LNCaP clone FGC (cell line): ENCODE data around the gene TALDO1.

Source experiments
- DNase-seq: peaks from one replicate; pipeline ENCODE4 v3.0.0-alpha.2; 2011; ENCODE audit warnings: low read depth
- H3K4me3 ChIP-seq: 2 replicates; pipeline ENCODE4 v1.5.1; 2011; ENCODE audit warnings: mild to moderate bottlenecking, low read depth, low read length, control low read depth
- TF ChIP-seq, protein P1 (sequence below): IDR thresholded peaks from 2 replicates; pipeline ENCODE4 v1.5.1; 2012; ENCODE audit warnings: mild to moderate bottlenecking; ENCODE audit not compliant: control insufficient read depth, insufficient read depth; ENCODE audit errors: extremely low read depth

The TALDO1 gene

DNA sequence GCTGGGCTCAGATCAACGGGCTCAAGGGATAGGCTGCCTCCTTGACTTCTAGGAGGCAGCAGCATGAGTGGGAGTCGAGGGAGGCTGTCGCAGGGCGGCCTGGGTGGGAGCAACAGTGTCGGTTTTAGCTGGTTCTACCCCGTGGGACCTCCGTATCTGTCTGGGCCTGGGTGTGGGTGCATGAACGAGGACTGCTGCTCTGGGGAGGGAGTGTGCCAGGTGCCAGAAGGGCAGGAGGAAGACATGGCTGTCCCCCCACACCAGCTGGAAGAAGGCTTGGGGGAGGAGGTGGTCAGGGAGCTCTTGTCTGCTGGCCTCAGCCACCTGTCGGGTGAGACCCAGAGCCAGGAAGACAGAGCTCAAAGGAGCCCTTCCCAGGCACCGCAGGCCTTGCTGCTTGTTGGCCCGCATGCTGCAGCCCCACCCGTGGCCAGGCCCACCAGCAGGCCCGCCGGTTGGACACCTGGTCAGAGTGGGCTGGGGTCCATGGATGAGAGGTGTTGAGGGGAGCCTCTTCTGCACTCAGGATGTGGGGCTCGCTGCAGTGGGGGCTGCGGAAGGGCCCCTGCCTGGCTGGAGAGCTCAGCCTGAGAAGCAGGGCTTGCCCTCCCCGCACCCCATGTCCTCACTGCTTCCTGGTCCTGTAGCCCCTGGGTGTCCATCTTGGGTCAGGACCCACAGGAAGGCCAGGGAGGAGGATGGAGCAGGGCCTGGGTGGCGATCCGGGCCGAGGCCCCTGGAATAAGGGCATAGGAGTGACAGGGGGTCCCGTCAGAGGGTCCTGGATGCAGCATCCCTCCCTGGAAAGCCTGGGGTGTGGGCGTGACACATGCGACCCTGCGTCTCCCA lies 39.2 kb downstream of the TALDO1 start:
- no peak overlapping the region for H3K4me3 ChIP-seq
- DNase-seq = no peak
- TF ChIP-seq, protein P1, sequence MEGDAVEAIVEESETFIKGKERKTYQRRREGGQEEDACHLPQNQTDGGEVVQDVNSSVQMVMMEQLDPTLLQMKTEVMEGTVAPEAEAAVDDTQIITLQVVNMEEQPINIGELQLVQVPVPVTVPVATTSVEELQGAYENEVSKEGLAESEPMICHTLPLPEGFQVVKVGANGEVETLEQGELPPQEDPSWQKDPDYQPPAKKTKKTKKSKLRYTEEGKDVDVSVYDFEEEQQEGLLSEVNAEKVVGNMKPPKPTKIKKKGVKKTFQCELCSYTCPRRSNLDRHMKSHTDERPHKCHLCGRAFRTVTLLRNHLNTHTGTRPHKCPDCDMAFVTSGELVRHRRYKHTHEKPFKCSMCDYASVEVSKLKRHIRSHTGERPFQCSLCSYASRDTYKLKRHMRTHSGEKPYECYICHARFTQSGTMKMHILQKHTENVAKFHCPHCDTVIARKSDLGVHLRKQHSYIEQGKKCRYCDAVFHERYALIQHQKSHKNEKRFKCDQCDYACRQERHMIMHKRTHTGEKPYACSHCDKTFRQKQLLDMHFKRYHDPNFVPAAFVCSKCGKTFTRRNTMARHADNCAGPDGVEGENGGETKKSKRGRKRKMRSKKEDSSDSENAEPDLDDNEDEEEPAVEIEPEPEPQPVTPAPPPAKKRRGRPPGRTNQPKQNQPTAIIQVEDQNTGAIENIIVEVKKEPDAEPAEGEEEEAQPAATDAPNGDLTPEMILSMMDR = no peak

DNA sequence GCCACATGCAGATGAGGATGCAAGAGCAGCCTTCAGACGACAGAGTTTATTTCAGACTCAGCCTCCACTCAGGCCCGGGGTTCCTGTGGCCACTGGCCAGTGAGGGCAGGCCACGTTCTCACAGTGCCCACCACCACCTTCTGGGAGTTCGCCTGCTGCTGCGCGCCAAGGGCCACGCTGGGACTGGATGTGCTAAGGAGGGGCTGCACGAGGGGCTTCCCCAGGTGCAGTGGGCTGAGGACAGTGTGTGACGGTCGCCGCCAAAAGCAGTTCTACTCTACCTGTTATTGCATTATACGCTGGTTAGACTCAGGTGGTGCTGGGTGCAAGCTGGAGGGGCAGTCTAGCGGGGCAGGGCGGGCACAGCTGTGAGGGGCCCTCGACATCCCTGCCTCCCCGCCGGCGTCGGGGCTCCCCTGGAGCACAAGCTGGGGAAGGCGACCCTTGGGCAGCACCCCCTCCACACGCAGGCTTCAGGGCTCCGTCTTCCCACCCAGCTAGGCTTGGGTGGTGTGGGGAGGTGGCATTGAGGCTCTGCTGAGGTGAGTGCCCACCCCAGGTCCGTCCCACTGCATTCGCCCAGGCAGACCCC lies 39.9 kb downstream of the TALDO1 start:
- TF ChIP-seq, protein P1 = no peak
- H3K4me3 ChIP-seq = no peak overlapping the region
- no peak for DNase-seq

DNA sequence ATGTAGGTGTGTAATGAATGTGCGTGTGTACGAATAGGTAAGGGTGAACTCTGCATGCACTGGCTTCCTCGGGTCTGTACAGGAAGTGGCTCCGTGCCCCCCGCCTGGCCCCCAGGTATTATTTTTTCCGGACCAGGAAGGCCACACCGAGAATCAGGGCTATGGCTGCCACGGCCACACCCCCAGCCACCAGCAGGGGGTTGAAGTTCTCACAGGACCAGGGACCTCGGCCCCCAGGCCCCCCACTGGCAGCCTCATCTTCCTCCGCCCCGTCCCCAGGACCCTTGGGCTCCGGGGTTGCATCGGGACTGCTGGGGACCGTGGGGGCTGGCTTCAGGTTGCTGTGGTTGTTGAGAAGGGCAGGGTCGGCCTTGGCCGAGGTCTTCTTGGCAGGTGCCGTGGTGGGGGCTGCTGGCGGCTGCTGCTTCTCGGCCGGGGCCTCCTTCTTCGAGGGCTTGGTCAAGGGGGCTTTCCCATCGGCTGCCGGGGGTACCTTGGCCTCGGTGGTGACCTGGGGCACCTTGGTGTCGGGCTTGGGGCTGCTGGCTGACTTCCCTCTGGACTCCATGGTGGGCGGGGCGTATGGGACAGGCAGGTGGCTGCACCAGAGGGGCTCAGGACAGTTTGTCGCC lies 40.9 kb downstream of the TALDO1 start:
- TF ChIP-seq, protein P1 = no peak
- no peak overlapping the region for H3K4me3 ChIP-seq
- DNase-seq = no peak

DNA sequence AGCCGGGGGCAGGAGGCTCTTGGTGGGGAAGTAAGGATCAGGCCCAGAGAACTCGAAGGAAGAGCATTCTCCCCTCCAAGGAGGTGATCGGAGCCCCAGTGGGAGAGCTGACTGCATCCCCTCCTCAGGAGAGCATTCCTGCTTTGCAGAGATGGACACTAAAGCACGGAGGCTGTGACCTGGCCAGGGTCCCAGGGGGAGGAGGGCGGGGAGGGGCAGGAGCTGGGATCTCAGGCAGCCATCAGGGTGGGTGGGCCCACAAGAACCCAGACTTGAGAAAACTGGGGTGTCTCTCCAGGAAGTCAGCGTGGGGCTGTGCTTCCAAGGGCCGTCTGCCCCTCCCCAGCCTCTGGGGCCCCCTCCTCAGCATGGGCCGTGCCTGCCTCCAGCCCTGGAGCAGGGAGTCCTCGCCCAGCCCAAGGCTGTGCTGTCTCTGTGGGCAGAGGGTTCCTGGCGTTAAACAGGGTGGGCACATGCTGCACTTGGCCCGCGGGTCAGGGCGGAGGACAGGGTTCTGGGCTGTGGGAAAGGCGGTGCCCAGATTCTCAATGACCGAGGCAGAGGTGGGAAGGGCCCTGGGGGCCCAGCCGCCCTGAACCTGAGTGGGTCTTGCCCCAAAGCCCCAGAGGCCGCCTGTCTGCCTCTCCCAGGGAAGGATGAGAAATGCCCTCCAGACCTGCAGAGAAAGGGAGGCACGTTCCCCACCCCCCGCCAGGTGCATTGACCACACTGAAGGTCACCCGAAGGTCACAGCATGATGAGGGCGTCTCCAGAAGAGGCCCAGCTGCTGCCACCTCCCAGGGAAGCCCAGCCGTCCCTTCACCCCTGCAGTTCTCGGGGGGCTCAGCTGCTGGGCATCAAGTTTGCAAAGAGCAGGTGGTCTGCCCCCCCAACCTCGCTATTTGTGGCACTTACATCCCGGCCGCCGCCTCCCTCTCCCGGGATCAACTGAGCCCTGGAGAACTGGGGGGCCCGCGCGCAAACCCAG lies 42.0 kb downstream of the TALDO1 start:
- no peak for DNase-seq
- TF ChIP-seq, protein P1 = no peak
- H3K4me3 ChIP-seq = no peak overlapping the region

DNA sequence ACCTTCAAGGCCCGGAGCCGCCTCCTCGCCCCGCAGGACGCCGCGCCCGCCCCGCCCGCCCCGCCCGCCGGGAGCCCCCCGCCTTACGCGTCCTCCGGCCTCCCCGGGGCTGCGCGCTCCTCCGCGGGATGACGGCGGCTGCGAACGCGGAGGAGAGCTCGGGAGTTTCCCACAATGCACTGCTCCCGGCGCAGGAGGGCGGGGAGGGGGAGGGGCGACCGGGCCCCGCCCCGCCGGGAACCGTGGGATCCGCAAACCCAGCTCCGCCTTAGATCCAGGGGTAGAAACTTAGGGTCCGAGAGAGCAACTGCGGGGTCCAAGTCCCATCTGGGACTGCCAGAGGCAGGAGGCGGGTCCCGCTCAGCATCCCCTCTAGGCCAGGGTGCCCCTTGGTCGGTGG lies 42.7 kb downstream of the TALDO1 start, which contains the start of gene CEND1:
Gene CEND1, minus strand, starts transcription at position 148 of the 400 bp plus-strand sequence. CDS start 1,514 bp downstream, outside the sequence.
- no peak for DNase-seq
- TF ChIP-seq, protein P1 = no peak
- no peak within 1 kb of the TSS for H3K4me3 ChIP-seq
